Liver (tissue), 3 donors: Measurements from ENCODE around the gene PWWP2B.

Experiments used
- EGR1 ChIP-seq, 2 donors: IDR thresholded peaks; 2 replicates each; pipeline ENCODE4 v1.6.1; 2016 to 2018; ENCODE audit warnings: antibody characterized with exemption in 2 of 2, low read depth in 2 of 2
- FOXA1 ChIP-seq: IDR thresholded peaks from 2 replicates; pipeline ENCODE4 v1.6.1; 2016; ENCODE audit warnings: antibody characterized with exemption
- FOXA2 ChIP-seq: IDR thresholded peaks from 2 replicates; pipeline ENCODE4 v1.6.1; 2016; ENCODE audit warnings: antibody characterized with exemption
- GABPA ChIP-seq, 2 donors: IDR thresholded peaks in 1 of 2; conservative IDR thresholded peaks in 1 of 2; 2 replicates each; pipeline ENCODE4 v1.6.1; 2016; ENCODE audit warnings: antibody characterized with exemption in 2 of 2, mild to moderate bottlenecking in 1 of 2, moderate library complexity in 1 of 2
- HNF4G ChIP-seq: IDR thresholded peaks from 2 replicates; pipeline ENCODE4 v1.6.1; 2016; ENCODE audit warnings: antibody characterized with exemption
- JUND ChIP-seq, 2 donors: IDR thresholded peaks; 2 replicates each; pipeline ENCODE4 v1.6.1; 2016; ENCODE audit warnings: antibody characterized with exemption in 2 of 2
- RAD21 ChIP-seq, 2 donors: IDR thresholded peaks; 2 replicates each; pipeline ENCODE4 v1.6.1; 2016; ENCODE audit warnings: antibody characterized with exemption in 2 of 2, mild to moderate bottlenecking in 2 of 2
- RXRA ChIP-seq, 2 donors: IDR thresholded peaks; 2 replicates each; pipeline ENCODE4 v1.6.1; 2017 to 2018; ENCODE audit warnings: antibody characterized with exemption in 2 of 2, mild to moderate bottlenecking in 1 of 2
- TAF1 ChIP-seq: conservative IDR thresholded peaks from 2 replicates; pipeline ENCODE4 v1.6.1; 2016; ENCODE audit warnings: antibody characterized with exemption, mild to moderate bottlenecking
- YY1 ChIP-seq: IDR thresholded peaks from 2 replicates; pipeline ENCODE4 v1.6.1; 2016; ENCODE audit warnings: antibody characterized with exemption, mild to moderate bottlenecking
- TF ChIP-seq, protein P1 (sequence below): IDR thresholded peaks from 2 replicates; pipeline ENCODE4 v1.6.1; 2016; ENCODE audit warnings: antibody characterized with exemption
- TF ChIP-seq, protein P2 (sequence below): fragments of 150-350 bp; IDR thresholded peaks from 2 replicates; pipeline ENCODE4 v1.5.1; 2017; ENCODE audit warnings: improper control_type of control experiment, low read depth, low read length; ENCODE audit not compliant: missing input control
- TF ChIP-seq, protein P3 (sequence below): IDR thresholded peaks from 2 replicates; pipeline ENCODE4 v1.6.1; 2016; ENCODE audit warnings: antibody characterized with exemption, mild to moderate bottlenecking
- TF ChIP-seq, protein P4 (sequence below): IDR thresholded peaks from 2 replicates; pipeline ENCODE4 v1.6.1; 2016; ENCODE audit warnings: antibody characterized with exemption
- donor health status: healthy.
- donor health status: healthy.

DNA sequence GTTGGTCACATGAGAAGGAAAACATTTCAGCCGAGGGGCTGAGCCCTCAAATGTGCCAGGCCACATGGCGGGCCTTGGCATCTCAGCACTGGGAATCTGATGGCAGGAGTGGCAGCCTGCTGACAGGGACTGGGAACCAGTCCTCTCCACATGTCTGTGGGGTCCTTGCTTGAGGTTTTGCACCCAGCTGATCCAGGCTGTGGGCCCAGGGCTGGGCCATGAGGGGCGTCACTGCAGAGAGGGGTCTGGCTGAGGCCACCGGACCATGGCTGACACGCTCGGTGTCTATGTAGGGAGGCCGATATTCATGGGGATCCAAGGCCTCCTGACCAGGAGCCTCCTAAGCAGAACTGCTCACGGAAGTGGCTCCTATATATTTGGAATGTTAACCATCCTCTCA lies 31.0 kb upstream of the PWWP2B start:
- TF ChIP-seq, protein P1, sequence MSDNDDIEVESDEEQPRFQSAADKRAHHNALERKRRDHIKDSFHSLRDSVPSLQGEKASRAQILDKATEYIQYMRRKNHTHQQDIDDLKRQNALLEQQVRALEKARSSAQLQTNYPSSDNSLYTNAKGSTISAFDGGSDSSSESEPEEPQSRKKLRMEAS, result no peak
- TF ChIP-seq, protein P2, sequence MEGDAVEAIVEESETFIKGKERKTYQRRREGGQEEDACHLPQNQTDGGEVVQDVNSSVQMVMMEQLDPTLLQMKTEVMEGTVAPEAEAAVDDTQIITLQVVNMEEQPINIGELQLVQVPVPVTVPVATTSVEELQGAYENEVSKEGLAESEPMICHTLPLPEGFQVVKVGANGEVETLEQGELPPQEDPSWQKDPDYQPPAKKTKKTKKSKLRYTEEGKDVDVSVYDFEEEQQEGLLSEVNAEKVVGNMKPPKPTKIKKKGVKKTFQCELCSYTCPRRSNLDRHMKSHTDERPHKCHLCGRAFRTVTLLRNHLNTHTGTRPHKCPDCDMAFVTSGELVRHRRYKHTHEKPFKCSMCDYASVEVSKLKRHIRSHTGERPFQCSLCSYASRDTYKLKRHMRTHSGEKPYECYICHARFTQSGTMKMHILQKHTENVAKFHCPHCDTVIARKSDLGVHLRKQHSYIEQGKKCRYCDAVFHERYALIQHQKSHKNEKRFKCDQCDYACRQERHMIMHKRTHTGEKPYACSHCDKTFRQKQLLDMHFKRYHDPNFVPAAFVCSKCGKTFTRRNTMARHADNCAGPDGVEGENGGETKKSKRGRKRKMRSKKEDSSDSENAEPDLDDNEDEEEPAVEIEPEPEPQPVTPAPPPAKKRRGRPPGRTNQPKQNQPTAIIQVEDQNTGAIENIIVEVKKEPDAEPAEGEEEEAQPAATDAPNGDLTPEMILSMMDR, result no peak
- TF ChIP-seq YY1 (no peak), TAF1 (no peak), HNF4G (no peak), GABPA (IDR thresholded peaks at IDR 0.05 in 1 of 2, conservative IDR thresholded peaks at IDR 0.05 in 1 of 2) (no peak), FOXA1 (no peak), JUND (IDR thresholded peaks at IDR 0.05) (no peak), EGR1 (IDR thresholded peaks at IDR 0.05; ENCODE audit: low read depth in 2 of 2) (no peak), RAD21 (IDR thresholded peaks at IDR 0.05) (no peak), FOXA2 (no peak), RXRA (IDR thresholded peaks at IDR 0.05) (no peak)
- TF ChIP-seq, protein P3, sequence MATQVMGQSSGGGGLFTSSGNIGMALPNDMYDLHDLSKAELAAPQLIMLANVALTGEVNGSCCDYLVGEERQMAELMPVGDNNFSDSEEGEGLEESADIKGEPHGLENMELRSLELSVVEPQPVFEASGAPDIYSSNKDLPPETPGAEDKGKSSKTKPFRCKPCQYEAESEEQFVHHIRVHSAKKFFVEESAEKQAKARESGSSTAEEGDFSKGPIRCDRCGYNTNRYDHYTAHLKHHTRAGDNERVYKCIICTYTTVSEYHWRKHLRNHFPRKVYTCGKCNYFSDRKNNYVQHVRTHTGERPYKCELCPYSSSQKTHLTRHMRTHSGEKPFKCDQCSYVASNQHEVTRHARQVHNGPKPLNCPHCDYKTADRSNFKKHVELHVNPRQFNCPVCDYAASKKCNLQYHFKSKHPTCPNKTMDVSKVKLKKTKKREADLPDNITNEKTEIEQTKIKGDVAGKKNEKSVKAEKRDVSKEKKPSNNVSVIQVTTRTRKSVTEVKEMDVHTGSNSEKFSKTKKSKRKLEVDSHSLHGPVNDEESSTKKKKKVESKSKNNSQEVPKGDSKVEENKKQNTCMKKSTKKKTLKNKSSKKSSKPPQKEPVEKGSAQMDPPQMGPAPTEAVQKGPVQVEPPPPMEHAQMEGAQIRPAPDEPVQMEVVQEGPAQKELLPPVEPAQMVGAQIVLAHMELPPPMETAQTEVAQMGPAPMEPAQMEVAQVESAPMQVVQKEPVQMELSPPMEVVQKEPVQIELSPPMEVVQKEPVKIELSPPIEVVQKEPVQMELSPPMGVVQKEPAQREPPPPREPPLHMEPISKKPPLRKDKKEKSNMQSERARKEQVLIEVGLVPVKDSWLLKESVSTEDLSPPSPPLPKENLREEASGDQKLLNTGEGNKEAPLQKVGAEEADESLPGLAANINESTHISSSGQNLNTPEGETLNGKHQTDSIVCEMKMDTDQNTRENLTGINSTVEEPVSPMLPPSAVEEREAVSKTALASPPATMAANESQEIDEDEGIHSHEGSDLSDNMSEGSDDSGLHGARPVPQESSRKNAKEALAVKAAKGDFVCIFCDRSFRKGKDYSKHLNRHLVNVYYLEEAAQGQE, result no peak
- TF ChIP-seq, protein P4, sequence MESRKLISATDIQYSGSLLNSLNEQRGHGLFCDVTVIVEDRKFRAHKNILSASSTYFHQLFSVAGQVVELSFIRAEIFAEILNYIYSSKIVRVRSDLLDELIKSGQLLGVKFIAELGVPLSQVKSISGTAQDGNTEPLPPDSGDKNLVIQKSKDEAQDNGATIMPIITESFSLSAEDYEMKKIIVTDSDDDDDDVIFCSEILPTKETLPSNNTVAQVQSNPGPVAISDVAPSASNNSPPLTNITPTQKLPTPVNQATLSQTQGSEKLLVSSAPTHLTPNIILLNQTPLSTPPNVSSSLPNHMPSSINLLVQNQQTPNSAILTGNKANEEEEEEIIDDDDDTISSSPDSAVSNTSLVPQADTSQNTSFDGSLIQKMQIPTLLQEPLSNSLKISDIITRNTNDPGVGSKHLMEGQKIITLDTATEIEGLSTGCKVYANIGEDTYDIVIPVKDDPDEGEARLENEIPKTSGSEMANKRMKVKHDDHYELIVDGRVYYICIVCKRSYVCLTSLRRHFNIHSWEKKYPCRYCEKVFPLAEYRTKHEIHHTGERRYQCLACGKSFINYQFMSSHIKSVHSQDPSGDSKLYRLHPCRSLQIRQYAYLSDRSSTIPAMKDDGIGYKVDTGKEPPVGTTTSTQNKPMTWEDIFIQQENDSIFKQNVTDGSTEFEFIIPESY, result no peak
